Measurements from ENCODE around the gene ARHGAP24. TPM values are rescaled to one million over a fixed set of nuclear protein-coding genes. Genes with fewer than 3 reads are reported as not detected.
A peak's percentile ranks its signal among the peaks of the same experiment; 100 is the strongest.

Gene ARHGAP24
- total RNA-seq, 1 experiment from 2014 or later: 17.4 TPM

- H3K27ac ChIP-seq (ENCODE audit: low read length): no peak overlapping the region
- DNase-seq (ENCODE audit: low read depth, low spot score): no peak
- ChIA-PET CTCF (no interaction called here), POLR2A (no interaction called here)
- intact Hi-C loops (cut with micrococcal nuclease; ENCODE audit: unreplicated experiment) (loop anchor here (2.0 kb wide), 1 partner anchor 247 kb away; no protein-coding TSS in a partner anchor), in situ Hi-C loops (cut with HindIII; ENCODE audit: low pct_unique_long_range_greater_than_20kb, low sequenced_read_pairs) (no loop called here)
- no peaks in the 10 kb centered on the region; the same call in 1 of the 2 replicates for H3K27me3 ChIP-seq (ENCODE audit: control insufficient read depth, insufficient read depth, low read length)
- peak; percentile 63; the same call in 1 of the 2 replicates for ATAC-seq
- no peak overlapping the region for H3K4me3 ChIP-seq (ENCODE audit: low read depth in 2 of 2, low read length in 2 of 2)
- no peak for TF ChIP-seq SIN3A (IDR thresholded peaks at IDR 0.05; ENCODE audit: borderline replicate concordance, insufficient read depth, low read depth, low read length)
- TF ChIP-seq, protein P1, sequence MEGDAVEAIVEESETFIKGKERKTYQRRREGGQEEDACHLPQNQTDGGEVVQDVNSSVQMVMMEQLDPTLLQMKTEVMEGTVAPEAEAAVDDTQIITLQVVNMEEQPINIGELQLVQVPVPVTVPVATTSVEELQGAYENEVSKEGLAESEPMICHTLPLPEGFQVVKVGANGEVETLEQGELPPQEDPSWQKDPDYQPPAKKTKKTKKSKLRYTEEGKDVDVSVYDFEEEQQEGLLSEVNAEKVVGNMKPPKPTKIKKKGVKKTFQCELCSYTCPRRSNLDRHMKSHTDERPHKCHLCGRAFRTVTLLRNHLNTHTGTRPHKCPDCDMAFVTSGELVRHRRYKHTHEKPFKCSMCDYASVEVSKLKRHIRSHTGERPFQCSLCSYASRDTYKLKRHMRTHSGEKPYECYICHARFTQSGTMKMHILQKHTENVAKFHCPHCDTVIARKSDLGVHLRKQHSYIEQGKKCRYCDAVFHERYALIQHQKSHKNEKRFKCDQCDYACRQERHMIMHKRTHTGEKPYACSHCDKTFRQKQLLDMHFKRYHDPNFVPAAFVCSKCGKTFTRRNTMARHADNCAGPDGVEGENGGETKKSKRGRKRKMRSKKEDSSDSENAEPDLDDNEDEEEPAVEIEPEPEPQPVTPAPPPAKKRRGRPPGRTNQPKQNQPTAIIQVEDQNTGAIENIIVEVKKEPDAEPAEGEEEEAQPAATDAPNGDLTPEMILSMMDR (IDR thresholded peaks at IDR 0.05): peak; percentile 66
- no peaks in the 10 kb centered on the region for H3K36me3 ChIP-seq (ENCODE audit: control insufficient read depth, insufficient read depth, low read length)
- no peaks in the 10 kb centered on the region for H3K9me3 ChIP-seq (ENCODE audit: control insufficient read depth, insufficient read depth, low read depth, low read length)
- no peaks in the 10 kb centered on the region for H3K4me1 ChIP-seq (ENCODE audit: control insufficient read depth, insufficient read depth, low read length)
- no TSS peak for BruUV-seq (replicated peaks)
Measured at GRCh38 chr4:86043755-86044592, 569.0 kb downstream of the ARHGAP24 start.

DNA sequence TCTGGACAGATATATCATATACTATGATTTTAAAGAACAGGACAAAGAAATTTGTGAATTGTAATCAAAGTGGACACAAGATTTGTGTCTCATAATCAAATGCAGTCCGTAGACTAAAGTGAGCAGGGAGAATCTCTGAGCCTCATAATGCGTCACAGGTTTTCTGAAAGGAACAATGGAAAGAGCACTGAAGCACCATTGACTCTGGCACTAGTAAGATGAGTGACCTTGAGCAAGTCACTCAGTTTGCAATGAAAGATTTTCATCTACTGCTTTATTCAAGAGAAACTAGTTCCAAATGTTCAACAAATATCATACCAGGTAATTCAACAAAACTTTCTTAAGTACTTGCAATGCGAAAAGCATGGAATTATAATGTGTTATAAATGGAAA is 569.6 kb downstream of the ARHGAP24 start:
- intact Hi-C loops (cut with micrococcal nuclease; ENCODE audit: unreplicated experiment) (loop anchor here (2.0 kb wide), 1 partner anchor 248 kb away; no protein-coding TSS in a partner anchor), in situ Hi-C loops (cut with HindIII; ENCODE audit: low pct_unique_long_range_greater_than_20kb, low sequenced_read_pairs) (no loop called here)
- DNase-seq (ENCODE audit: low read depth, low spot score) (no peak), ATAC-seq (no peak)
- Histone ChIP-seq H3K27ac (ENCODE audit: low read length) (no peak overlapping the region), H3K36me3 (ENCODE audit: control insufficient read depth, insufficient read depth, low read length) (no peaks in the 10 kb centered on the region), H3K4me1 (ENCODE audit: control insufficient read depth, insufficient read depth, low read length) (no peaks in the 10 kb centered on the region), H3K27me3 (ENCODE audit: control insufficient read depth, insufficient read depth, low read length) (no peaks in the 10 kb centered on the region; the same call in 1 of the 2 replicates), H3K9me3 (ENCODE audit: control insufficient read depth, insufficient read depth, low read depth, low read length) (no peaks in the 10 kb centered on the region), H3K4me3 (ENCODE audit: low read depth in 2 of 2, low read length in 2 of 2) (no peak overlapping the region)
- TF ChIP-seq TCF7L2 (IDR thresholded peaks at IDR 0.05; ENCODE audit: low read depth, low read length) (no peak), POLR2AphosphoS5 (IDR thresholded peaks at IDR 0.05; ENCODE audit: low read depth, low read length) (no peak), SIN3A (IDR thresholded peaks at IDR 0.05; ENCODE audit: borderline replicate concordance, insufficient read depth, low read depth, low read length) (no peak)
- TF ChIP-seq, protein P2, sequence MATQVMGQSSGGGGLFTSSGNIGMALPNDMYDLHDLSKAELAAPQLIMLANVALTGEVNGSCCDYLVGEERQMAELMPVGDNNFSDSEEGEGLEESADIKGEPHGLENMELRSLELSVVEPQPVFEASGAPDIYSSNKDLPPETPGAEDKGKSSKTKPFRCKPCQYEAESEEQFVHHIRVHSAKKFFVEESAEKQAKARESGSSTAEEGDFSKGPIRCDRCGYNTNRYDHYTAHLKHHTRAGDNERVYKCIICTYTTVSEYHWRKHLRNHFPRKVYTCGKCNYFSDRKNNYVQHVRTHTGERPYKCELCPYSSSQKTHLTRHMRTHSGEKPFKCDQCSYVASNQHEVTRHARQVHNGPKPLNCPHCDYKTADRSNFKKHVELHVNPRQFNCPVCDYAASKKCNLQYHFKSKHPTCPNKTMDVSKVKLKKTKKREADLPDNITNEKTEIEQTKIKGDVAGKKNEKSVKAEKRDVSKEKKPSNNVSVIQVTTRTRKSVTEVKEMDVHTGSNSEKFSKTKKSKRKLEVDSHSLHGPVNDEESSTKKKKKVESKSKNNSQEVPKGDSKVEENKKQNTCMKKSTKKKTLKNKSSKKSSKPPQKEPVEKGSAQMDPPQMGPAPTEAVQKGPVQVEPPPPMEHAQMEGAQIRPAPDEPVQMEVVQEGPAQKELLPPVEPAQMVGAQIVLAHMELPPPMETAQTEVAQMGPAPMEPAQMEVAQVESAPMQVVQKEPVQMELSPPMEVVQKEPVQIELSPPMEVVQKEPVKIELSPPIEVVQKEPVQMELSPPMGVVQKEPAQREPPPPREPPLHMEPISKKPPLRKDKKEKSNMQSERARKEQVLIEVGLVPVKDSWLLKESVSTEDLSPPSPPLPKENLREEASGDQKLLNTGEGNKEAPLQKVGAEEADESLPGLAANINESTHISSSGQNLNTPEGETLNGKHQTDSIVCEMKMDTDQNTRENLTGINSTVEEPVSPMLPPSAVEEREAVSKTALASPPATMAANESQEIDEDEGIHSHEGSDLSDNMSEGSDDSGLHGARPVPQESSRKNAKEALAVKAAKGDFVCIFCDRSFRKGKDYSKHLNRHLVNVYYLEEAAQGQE (IDR thresholded peaks at IDR 0.05; ENCODE audit: insufficient read depth in 1 of 2, low read depth in 2 of 2, low read length in 1 of 2): no peak
- TF ChIP-seq, protein P1 (IDR thresholded peaks at IDR 0.05): no peak
- no TSS peak for BruUV-seq (replicated peaks)
- POLR2A ChIA-PET: no interaction called here
- CTCF ChIA-PET: no interaction called here
